PC-3 (cell line): Measurements from ENCODE around the gene USHBP1.

Source experiments
- EZH2 ChIP-seq: fragments of 300-600 bp; sonication (generic); IDR thresholded peaks from one replicate; pipeline ENCODE4 v1.6.1; 2017; ENCODE audit warnings: antibody characterized with exemption, mild to moderate bottlenecking, low read length; ENCODE audit not compliant: unreplicated experiment
- TF ChIP-seq, protein P1 (sequence below): fragments of 300-600 bp; sonication (generic); conservative IDR thresholded peaks from 2 replicates; pipeline ENCODE4 v1.5.1; 2017; ENCODE audit warnings: antibody characterized with exemption, low read depth, mild to moderate bottlenecking, low read length

DNA sequence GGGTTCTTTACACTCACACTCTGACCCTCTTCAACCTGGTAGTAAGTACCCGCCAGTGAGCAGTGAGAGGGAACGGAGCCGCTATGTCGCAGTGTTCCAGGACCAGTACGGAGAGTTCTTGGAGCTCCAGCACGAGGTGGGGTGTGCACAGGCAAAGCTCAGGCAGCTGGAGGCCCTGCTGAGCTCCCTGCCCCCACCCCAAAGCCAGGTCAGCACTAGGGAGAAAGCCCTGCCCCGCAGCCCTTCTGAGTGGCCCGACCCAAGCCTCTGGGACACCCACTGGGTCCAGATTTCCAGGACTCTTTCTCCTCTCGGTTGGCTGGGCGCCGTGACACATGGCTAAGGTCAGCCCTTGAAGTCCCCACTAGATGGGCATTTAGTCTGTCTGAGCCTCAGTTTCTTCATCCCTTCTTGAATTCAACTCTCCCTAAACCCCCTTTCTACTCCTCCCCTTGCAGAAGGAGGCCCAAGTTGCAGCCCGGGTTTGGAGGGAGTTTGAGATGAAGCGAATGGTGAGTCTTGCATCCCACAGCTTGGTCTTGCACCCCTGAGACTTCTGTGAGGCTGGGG is 36.7 kb downstream of the USHBP1 start:
- TF ChIP-seq, protein P1, sequence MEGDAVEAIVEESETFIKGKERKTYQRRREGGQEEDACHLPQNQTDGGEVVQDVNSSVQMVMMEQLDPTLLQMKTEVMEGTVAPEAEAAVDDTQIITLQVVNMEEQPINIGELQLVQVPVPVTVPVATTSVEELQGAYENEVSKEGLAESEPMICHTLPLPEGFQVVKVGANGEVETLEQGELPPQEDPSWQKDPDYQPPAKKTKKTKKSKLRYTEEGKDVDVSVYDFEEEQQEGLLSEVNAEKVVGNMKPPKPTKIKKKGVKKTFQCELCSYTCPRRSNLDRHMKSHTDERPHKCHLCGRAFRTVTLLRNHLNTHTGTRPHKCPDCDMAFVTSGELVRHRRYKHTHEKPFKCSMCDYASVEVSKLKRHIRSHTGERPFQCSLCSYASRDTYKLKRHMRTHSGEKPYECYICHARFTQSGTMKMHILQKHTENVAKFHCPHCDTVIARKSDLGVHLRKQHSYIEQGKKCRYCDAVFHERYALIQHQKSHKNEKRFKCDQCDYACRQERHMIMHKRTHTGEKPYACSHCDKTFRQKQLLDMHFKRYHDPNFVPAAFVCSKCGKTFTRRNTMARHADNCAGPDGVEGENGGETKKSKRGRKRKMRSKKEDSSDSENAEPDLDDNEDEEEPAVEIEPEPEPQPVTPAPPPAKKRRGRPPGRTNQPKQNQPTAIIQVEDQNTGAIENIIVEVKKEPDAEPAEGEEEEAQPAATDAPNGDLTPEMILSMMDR: no peak
- no peak for TF ChIP-seq EZH2
